OCI-LY7 (cell line): ENCODE data around the gene CDCA8.

Source experiments
- CTCF ChIP-seq: fragments of 200-600 bp; sonication (generic); conservative IDR thresholded peaks from 2 replicates; pipeline ENCODE4 v1.5.1; 2014; ENCODE audit warnings: mild to moderate bottlenecking, antibody characterized with exemption, low read length, moderate library complexity, mixed read lengths
- EZH2phosphoT487 ChIP-seq: fragments of 200-600 bp; sonication (generic); IDR thresholded peaks from 2 replicates; pipeline ENCODE4 v1.6.1; 2018; ENCODE audit warnings: low read depth, borderline replicate concordance, mild to moderate bottlenecking, mixed run types, antibody characterized with exemption, low read length, moderate library complexity, mixed read lengths

GRCh38 chr1:37677808-37678207 is 14.5 kb upstream of the CDCA8 start:
- TF ChIP-seq CTCF (no peak), EZH2phosphoT487 (no peak)
